HEK293T (cell line): ENCODE results near the gene C17orf100.

Source experiments
- CTCF ChIA-PET: fragments of 350-600 bp; formaldehyde crosslinking; extraction: SDS; loops from one replicate; lab custom pipeline; 2021; ENCODE audit warnings: antibody characterized with exemption, inconsistent platforms; lab: Yijun Ruan, JAX
- POLR2A ChIA-PET: fragments of 350-600 bp; formaldehyde crosslinking; extraction: SDS; loops from one replicate; lab custom pipeline; 2020; ENCODE audit warnings: antibody characterized with exemption, inconsistent platforms; lab: Yijun Ruan, JAX
- DNase-seq: peaks from one replicate; pipeline ENCODE4 v3.0.0; 2012; ENCODE audit warnings: mixed read lengths; ENCODE audit errors: extremely low spot score
- ARNT ChIP-seq: fragments of 450-650 bp; IDR thresholded peaks from 2 replicates; pipeline ENCODE4 v1.6.1; 2017; ENCODE audit warnings: mild to moderate bottlenecking
- BHLHE40 ChIP-seq: fragments of 450-650 bp; IDR thresholded peaks from 2 replicates; pipeline ENCODE4 v1.6.1; 2016; ENCODE audit warnings: mild to moderate bottlenecking, moderate library complexity, borderline replicate concordance
- CTBP1 ChIP-seq: fragments of 450-650 bp; IDR thresholded peaks from 2 replicates; pipeline ENCODE4 v1.6.1; 2016; ENCODE audit warnings: borderline replicate concordance
- ELF4 ChIP-seq: fragments of 450-650 bp; IDR thresholded peaks from 2 replicates; pipeline ENCODE4 v1.6.1; 2017; ENCODE audit warnings: antibody characterized with exemption
- FOXA1 ChIP-seq: fragments of 450-650 bp; IDR thresholded peaks from 2 replicates; pipeline ENCODE4 v1.6.1; 2016; ENCODE audit warnings: mild to moderate bottlenecking
- FOXK2 ChIP-seq: fragments of 450-650 bp; IDR thresholded peaks from 2 replicates; pipeline ENCODE4 v1.6.1; 2016; ENCODE audit warnings: mild to moderate bottlenecking
- FOXM1 ChIP-seq: fragments of 450-650 bp; IDR thresholded peaks from 2 replicates; pipeline ENCODE4 v1.6.1; 2017; ENCODE audit warnings: mild to moderate bottlenecking, borderline replicate concordance
- HDGF ChIP-seq: fragments of 450-650 bp; IDR thresholded peaks from 2 replicates; pipeline ENCODE4 v1.6.1; 2017; ENCODE audit warnings: antibody characterized with exemption, borderline replicate concordance
- L3MBTL2 ChIP-seq: fragments of 450-650 bp; conservative IDR thresholded peaks from 2 replicates; pipeline ENCODE4 v1.6.1; 2016; ENCODE audit warnings: mild to moderate bottlenecking
- LEF1 ChIP-seq: fragments of 450-650 bp; IDR thresholded peaks from 2 replicates; pipeline ENCODE4 v1.6.1; 2017; ENCODE audit warnings: mild to moderate bottlenecking, borderline replicate concordance
- NFRKB ChIP-seq: fragments of 450-650 bp; IDR thresholded peaks from 2 replicates; pipeline ENCODE4 v1.6.1; 2016; ENCODE audit warnings: mild to moderate bottlenecking, moderate library complexity
- SP1 ChIP-seq: fragments of 450-650 bp; IDR thresholded peaks from 2 replicates; pipeline ENCODE4 v1.6.1; 2017
- SUZ12 ChIP-seq: fragments of 450-650 bp; IDR thresholded peaks from 2 replicates; pipeline ENCODE4 v1.6.1; 2016; ENCODE audit warnings: mild to moderate bottlenecking
- TARDBP ChIP-seq: fragments of 450-650 bp; IDR thresholded peaks from 2 replicates; pipeline ENCODE4 v1.6.1; 2016
- ZNF384 ChIP-seq: fragments of 450-650 bp; IDR thresholded peaks from 2 replicates; pipeline ENCODE4 v1.6.1; 2016
- TF ChIP-seq, protein P1 (sequence below): fragments of 450-650 bp; IDR thresholded peaks from 2 replicates; pipeline ENCODE4 v1.6.1; 2016

Gene C17orf100

DNA sequence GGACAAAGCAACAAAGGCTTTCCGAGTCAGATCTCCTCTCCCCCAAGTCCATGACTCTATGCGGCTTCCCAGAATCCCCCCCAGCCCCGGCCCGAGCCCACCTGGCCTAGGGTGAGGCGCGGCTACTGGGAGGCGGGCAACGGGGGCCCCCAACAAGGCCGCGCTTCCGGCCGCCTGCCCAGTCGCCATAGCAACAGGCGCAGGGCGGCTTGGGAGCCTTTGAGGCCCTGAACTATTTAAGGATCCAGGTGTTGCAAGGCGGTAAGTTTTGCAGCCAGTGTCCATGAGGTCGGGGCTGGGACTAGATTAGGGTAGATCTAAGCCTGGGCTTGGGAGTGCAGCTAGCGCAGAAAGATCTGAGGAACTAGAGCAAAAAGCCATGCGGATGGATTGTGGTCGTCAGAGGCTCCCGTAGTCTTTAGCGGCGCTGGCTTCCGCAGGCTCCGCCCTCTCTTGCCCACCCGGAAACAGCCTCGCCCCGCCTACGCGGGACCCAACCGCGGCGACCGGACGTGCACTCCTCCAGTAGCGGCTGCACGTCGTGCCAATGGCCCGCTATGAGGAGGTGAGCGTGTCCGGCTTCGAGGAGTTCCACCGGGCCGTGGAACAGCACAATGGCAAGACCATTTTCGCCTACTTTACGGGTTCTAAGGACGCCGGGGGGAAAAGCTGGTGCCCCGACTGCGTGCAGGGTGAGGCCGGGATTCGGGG is 10.9 kb upstream of the C17orf100 start, which contains the start of the genes KIAA0753 and TXNDC17:
TSS of gene KIAA0753 (minus strand) at position 176 of the 711 bp plus-strand sequence. CDS start 5,608 bp downstream, outside the sequence.
TSS of gene TXNDC17 (plus strand) at position 525 of the 711 bp plus-strand sequence. CDS start at position 548, 23 bp downstream.
- ChIA-PET POLR2A (interaction anchor here (1.7 to 2.2 kb wide), 3 partner anchors 9 to 13 kb away, joined by 3 to 12 read pairs (median 8); partner anchors contain the start of genes C17orf100 and MED31), CTCF (no interaction called here)
- peak; percentile 85 for DNase-seq
- TF ChIP-seq L3MBTL2 (peak; percentile 81), TARDBP (no peak), ELF4 (peak; percentile 83), HDGF (no peak), SP1 (no peak)

DNA sequence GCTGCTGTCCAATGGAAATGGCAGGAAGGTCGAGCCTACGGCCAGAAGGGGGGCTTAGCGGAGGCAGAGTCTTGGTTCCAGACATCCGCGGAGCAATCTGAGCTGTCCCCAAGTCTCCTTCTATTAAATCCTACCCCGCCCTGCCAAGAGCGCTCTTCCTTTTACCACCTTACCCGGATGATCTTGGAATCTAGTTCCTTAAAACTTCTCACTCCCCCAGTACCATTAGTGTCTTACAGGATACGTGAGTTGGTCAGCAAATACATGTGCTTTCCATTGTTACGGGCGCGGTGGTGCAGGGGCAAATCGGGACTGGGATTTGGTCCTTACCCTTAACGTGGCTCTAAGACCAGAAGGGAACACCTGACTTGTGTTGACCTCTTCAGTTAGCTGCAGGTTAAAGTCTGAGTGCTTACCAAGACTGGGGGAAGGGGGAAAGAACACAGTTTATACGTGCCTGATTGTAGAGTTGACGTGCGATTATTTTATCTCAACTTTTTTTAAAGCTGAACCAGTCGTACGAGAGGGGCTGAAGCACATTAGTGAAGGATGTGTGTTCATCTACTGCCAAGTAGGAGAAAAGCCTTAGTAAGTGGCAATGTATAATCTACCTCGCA is 10.2 kb upstream of the C17orf100 start:
- no peak for DNase-seq
- no peak for TF ChIP-seq SUZ12
- TF ChIP-seq L3MBTL2: 0 out of 2 replicates have a peak, but pooled peaks have one; percentile 2
- POLR2A ChIA-PET: interaction anchor here (1.9 to 2.2 kb wide), 2 partner anchors 9 to 12 kb away, joined by 8 to 12 read pairs; partner anchors contain the start of genes C17orf100 and MED31
- CTCF ChIA-PET: no interaction called here

DNA sequence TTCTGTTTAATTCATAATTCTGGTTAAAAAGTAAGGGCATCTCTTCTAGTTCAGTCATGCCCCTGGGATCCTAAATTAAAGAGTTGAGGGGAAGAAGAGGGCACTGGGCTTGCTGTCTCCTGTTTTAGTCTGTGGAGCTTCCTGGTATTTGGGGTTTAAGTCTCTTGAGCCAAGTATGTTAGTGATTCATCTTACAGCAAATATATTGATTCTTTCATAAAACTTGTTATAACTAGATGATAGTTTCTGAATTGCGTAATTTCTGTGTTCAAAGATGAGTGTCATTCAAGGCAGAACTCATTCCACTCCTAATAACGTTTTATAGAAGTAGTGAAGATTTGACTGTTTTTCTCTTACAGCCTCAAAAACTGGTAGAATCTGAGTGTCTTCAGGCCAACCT is 9.0 kb upstream of the C17orf100 start:
- no peak for TF ChIP-seq FOXA1
- no peak for TF ChIP-seq TARDBP
- no peak for TF ChIP-seq NFRKB
- TF ChIP-seq SUZ12: no peak
- TF ChIP-seq, protein P1, sequence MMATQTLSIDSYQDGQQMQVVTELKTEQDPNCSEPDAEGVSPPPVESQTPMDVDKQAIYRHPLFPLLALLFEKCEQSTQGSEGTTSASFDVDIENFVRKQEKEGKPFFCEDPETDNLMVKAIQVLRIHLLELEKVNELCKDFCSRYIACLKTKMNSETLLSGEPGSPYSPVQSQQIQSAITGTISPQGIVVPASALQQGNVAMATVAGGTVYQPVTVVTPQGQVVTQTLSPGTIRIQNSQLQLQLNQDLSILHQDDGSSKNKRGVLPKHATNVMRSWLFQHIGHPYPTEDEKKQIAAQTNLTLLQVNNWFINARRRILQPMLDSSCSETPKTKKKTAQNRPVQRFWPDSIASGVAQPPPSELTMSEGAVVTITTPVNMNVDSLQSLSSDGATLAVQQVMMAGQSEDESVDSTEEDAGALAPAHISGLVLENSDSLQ: no peak
- TF ChIP-seq HDGF: no peak
- TF ChIP-seq CTBP1: no peak
- TF ChIP-seq BHLHE40: no peak
- no peak for TF ChIP-seq LEF1
- no peak for TF ChIP-seq SP1
- TF ChIP-seq ELF4: no peak
- no peak for DNase-seq
- CTCF ChIA-PET: no interaction called here
- POLR2A ChIA-PET: interaction anchor here (1.9 kb wide), 1 partner anchor 8 kb away, joined by 12 read pairs; the partner anchor contains the start of genes C17orf100 and MED31

DNA sequence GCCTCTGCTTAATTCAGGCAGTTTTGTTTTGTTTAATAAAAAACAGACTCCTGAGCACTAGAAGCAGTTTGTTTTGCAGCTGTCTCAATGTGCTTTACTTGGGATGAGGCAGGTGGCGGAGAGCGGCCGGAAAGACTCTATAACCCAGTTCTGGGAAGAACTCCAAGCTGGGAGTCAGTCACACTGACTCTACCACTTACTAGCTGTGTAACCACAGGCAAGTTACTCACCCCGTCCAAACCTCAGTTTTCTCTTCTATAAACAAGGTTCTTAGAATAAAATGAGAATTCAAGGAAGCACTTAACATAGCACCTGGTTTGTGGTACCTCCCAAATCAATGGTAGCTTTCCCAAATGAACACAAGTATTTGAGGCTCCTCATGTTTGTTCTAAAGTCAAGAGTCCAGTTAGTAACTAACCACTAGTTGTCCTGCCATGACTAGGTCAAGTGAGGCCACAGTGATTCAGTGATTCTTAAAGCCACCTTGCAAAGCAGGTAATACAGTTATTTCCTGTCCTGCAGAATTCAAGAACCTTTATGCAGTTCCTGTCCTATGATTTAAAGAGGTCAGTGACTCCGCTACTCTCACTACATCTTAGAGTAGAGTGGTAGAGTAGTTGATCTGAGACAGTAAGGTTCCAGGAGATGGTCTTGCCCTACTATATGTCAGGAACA is 8.0 kb upstream of the C17orf100 start:
- ChIA-PET POLR2A (no interaction called here), CTCF (no interaction called here)
- TF ChIP-seq TARDBP (no peak), FOXK2 (no peak), CTBP1 (no peak), ARNT (no peak), SUZ12 (no peak), FOXA1 (no peak), BHLHE40 (no peak), LEF1 (no peak), SP1 (no peak), ZNF384 (no peak), FOXM1 (no peak), HDGF (no peak), ELF4 (no peak), NFRKB (no peak), L3MBTL2 (no peak)
- TF ChIP-seq, protein P1: no peak
- DNase-seq: no peak

DNA sequence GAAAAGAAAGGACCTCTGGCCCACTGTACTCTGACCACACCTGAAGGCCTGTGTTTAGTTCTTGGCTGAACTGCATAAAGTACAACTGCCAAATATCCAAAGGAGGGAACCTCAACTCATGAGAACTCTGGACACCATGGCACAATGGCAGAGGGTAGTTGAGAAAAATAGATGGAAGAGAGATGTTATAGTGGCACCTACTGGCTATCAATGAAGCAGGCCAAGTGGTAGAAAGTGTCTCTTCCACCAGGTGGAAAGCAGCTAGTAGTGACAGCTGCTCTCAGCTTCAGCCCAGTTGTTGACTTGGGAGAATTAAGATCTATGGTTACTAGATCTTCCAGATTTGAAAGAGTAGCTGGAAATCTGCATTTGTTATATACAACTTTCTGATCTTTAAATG is 3.4 kb upstream of the C17orf100 start:
- POLR2A ChIA-PET: no interaction called here
- no peak for DNase-seq
- CTCF ChIA-PET: interaction anchor here (1.1 kb wide), 1 partner anchor 9 kb away, joined by 3 read pairs; no protein-coding TSS in a partner anchor
- TF ChIP-seq SUZ12 (no peak), LEF1 (no peak), ARNT (no peak), BHLHE40 (no peak), FOXK2 (no peak), TARDBP (no peak), CTBP1 (no peak), FOXM1 (no peak), ELF4 (no peak), L3MBTL2 (no peak), FOXA1 (no peak), SP1 (no peak), ZNF384 (no peak), HDGF (no peak), NFRKB (no peak)
- TF ChIP-seq, protein P1: no peak
